ELR (cell line): ENCODE results near the gene PRKCZ.

ENCODE experiments used
- DNase-seq: peaks from one replicate; pipeline ENCODE4 v3.0.0-alpha.2; 2015; ENCODE audit warnings: low read depth

PRKCZ gene

GRCh38 chr1:2024887-2025286 is 25.3 kb upstream of the PRKCZ start:
- no peak for DNase-seq

GRCh38 chr1:2025491-2025981 is 24.7 kb upstream of the PRKCZ start:
- DNase-seq: no peak

GRCh38 chr1:2027961-2028583 is 22.1 kb upstream of the PRKCZ start:
- no peak for DNase-seq

- no peak for DNase-seq
These were observed 21.2 kb upstream of the PRKCZ start for GRCh38 chr1:2028870-2029560.

- DNase-seq: no peak
These were observed 20.6 kb upstream of the PRKCZ start for GRCh38 chr1:2029561-2029960.

- DNase-seq: no peak
These were observed 19.9 kb upstream of the PRKCZ start for GRCh38 chr1:2030076-2030871.

- DNase-seq: no peak
These were observed 18.4 kb upstream of the PRKCZ start for GRCh38 chr1:2031546-2032540.

- no peak for DNase-seq
These were observed 17.5 kb upstream of the PRKCZ start for GRCh38 chr1:2032737-2033136.

- DNase-seq: no peak
These were observed 17.0 kb upstream of the PRKCZ start for GRCh38 chr1:2033165-2033564.

GRCh38 chr1:2036287-2036686 is 13.9 kb upstream of the PRKCZ start:
- DNase-seq: no peak

GRCh38 chr1:2037314-2037979 is 12.8 kb upstream of the PRKCZ start:
- DNase-seq: no peak

- DNase-seq: no peak
These were observed 12.0 kb upstream of the PRKCZ start for GRCh38 chr1:2038229-2038628.

- DNase-seq: no peak
These were observed 11.0 kb upstream of the PRKCZ start for GRCh38 chr1:2039251-2039650.

- no peak for DNase-seq
These were observed 8.9 kb upstream of the PRKCZ start for GRCh38 chr1:2041305-2041704.

GRCh38 chr1:2041887-2042286 is 8.3 kb upstream of the PRKCZ start:
- DNase-seq: no peak

- DNase-seq: no peak
These were observed 7.1 kb upstream of the PRKCZ start for GRCh38 chr1:2042830-2043773.

GRCh38 chr1:2043886-2044285 is 6.3 kb upstream of the PRKCZ start:
- DNase-seq: no peak

GRCh38 chr1:2044510-2045319 is 5.5 kb upstream of the PRKCZ start:
- peak; percentile 52 for DNase-seq
